B cell (primary cell): ENCODE results near the gene BUD31. TPM values are rescaled to one million over a fixed set of nuclear protein-coding genes. Genes with fewer than 3 reads are reported as not detected.
"Not testable (repeated sequence)": the region's sequence is repeated elsewhere in the genome, so short reads cannot be mapped to it uniquely, and the experiment has no call there.

Experiments used
- ATAC-seq: fragments of 200-7000 bp; cut with Tn5 transposase; one replicate; pipeline ENCODE4 v1.10.0; 2021; ENCODE audit warnings: low read depth, mild to moderate bottlenecking, moderate number of reproducible peaks, moderate library complexity
- CTCF ChIA-PET: fragments of 350-600 bp; sonication (Branson Sonifier 250); formaldehyde crosslinking; loops from one replicate; lab custom pipeline; 2021; ENCODE audit warnings: antibody characterized with exemption, inconsistent platforms; lab: Charles Lee
- POLR2A ChIA-PET: fragments of 350-600 bp; sonication (Branson Sonifier 250); formaldehyde crosslinking; loops from one replicate; lab custom pipeline; 2021; ENCODE audit warnings: antibody characterized with exemption; lab: Charles Lee
- DNase-seq: peaks from one replicate; pipeline ENCODE4 v3.0.0; 2013
- H2AFZ ChIP-seq: 2 replicates; pipeline ENCODE4 v1.6.1; 2012; ENCODE audit warnings: mild to moderate bottlenecking, low read depth, low read length; ENCODE audit not compliant: insufficient read depth, poor library complexity, severe bottlenecking
- H3K27ac ChIP-seq, 2 donors: 1 replicate in 1 of 2; 2 replicates in 1 of 2; pipeline ENCODE4 v1.5.1; 2012 to 2013; ENCODE audit warnings: low read length in 2 of 2, mild to moderate bottlenecking in 2 of 2, moderate library complexity in 1 of 2
- H3K27me3 ChIP-seq, 4 experiments: fragments of 200-600 bp in 1 of 4; sonication (generic) in 1 of 4; replicated peaks in 1 of 4; 1 replicate in 2 of 4; 2 replicates in 2 of 4; pipeline versions ENCODE4 v1.6.1 to v1.7.0; 2013 to 2016; ENCODE audit warnings: low read length in 3 of 4, mild to moderate bottlenecking in 2 of 4, mixed read lengths in 1 of 4, moderate library complexity in 1 of 4; ENCODE audit not compliant: insufficient read depth in 4 of 4, control insufficient read depth in 3 of 4; ENCODE audit errors: control extremely low read depth in 1 of 4
- H3K36me3 ChIP-seq, 2 experiments: replicated peaks in 1 of 2; 1 replicate in 1 of 2; 2 replicates in 1 of 2; pipeline versions ENCODE4 v1.6.1 to v1.7.1; 2013; ENCODE audit warnings: low read length in 1 of 2; ENCODE audit not compliant: insufficient read depth in 2 of 2, control insufficient read depth in 1 of 2; ENCODE audit errors: control extremely low read depth in 1 of 2, extremely low read depth in 1 of 2
- H3K4me1 ChIP-seq, 2 donors: fragments of 200-600 bp in 1 of 2; sonication (generic) in 1 of 2; 1 replicate in 1 of 2; 2 replicates in 1 of 2; pipeline versions ENCODE4 v1.5.1 to v1.6.1; 2013 to 2017; ENCODE audit warnings: low read length in 2 of 2; ENCODE audit not compliant: control insufficient read depth in 2 of 2, insufficient read depth in 2 of 2
- H3K4me2 ChIP-seq: replicated peaks from 2 replicates; pipeline ENCODE3; 2012; ENCODE audit warnings: mild to moderate bottlenecking, low read depth, low read length; ENCODE audit not compliant: poor library complexity, severe bottlenecking
- H3K4me3 ChIP-seq, 5 experiments: fragments of 200-600 bp in 1 of 5; sonication (generic) in 1 of 5; 1 replicate in 3 of 5; 2 replicates in 2 of 5; pipeline versions ENCODE4 v1.5.1 to v1.7.0; 2011 to 2016; ENCODE audit warnings: low read length in 4 of 5, mild to moderate bottlenecking in 4 of 5, low read depth in 2 of 5, control low read depth in 1 of 5, moderate library complexity in 1 of 5; ENCODE audit not compliant: insufficient read depth in 1 of 5; ENCODE audit errors: control extremely low read depth in 1 of 5, extremely low read depth in 1 of 5
- H3K79me2 ChIP-seq: fragments of 200-600 bp; sonication (generic); one replicate; pipeline ENCODE4 v1.6.0; 2016; ENCODE audit warnings: low read length; ENCODE audit not compliant: control insufficient read depth, insufficient read depth
- H3K9ac ChIP-seq: fragments of 200-600 bp; sonication (generic); 2 replicates; pipeline ENCODE4 v1.6.1; 2017; ENCODE audit warnings: mild to moderate bottlenecking, low read length, moderate library complexity
- H3K9me3 ChIP-seq, 3 donors: one replicate each; pipeline versions ENCODE4 v1.6.1 to v1.7.1; 2013; ENCODE audit warnings: low read length in 2 of 3; ENCODE audit not compliant: control insufficient read depth in 2 of 3, insufficient read depth in 1 of 3; ENCODE audit errors: control extremely low read depth in 1 of 3
- H4K20me1 ChIP-seq: 2 replicates; pipeline ENCODE4 v1.6.0; 2012; ENCODE audit warnings: mild to moderate bottlenecking, low read length; ENCODE audit not compliant: insufficient read depth, control insufficient read depth, poor library complexity, severe bottlenecking
- H3K27ac Mint-ChIP-seq: one replicate; pipeline ENCODE4 v1.8.0; 2021; ENCODE audit warnings: mixed read lengths
- H3K27me3 Mint-ChIP-seq: one replicate; pipeline ENCODE4 v1.8.0; 2021; ENCODE audit warnings: mixed read lengths
- H3K4me1 Mint-ChIP-seq: one replicate; pipeline ENCODE4 v1.8.0; 2021; ENCODE audit warnings: mixed read lengths
- H3K4me3 Mint-ChIP-seq: one replicate; pipeline ENCODE4 v1.8.0; 2021; ENCODE audit warnings: mixed read lengths
- H3K9me3 Mint-ChIP-seq: one replicate; pipeline ENCODE4 v1.8.0; 2022; ENCODE audit warnings: mixed read lengths; ENCODE audit not compliant: insufficient read depth
- CTCF ChIP-seq: fragments of 200-600 bp; IDR thresholded peaks from one replicate; pipeline ENCODE4 v1.8.0; 2022; ENCODE audit warnings: antibody characterized with exemption, mild to moderate bottlenecking
- EZH2 ChIP-seq: IDR thresholded peaks from 2 replicates; pipeline ENCODE4 v1.6.1; 2012; ENCODE audit warnings: borderline replicate concordance, low read depth, mild to moderate bottlenecking, moderate library complexity, low read length; ENCODE audit not compliant: insufficient read depth, poor library complexity, severe bottlenecking
- WGBS: methylation state at CpG from one replicate; pipeline ENCODE4 v1.1.5; 2013; ENCODE audit warnings: missing lambda C conversion rate; ENCODE audit not compliant: insufficient coverage; 5-methylcytosine and 5-hydroxymethylcytosine counted together
- intact Hi-C: fragments of 100-400 bp; cut with micrococcal nuclease; formaldehyde crosslinking; loops from one replicate; pipeline ENCODE4 v1.10.0; 2022
- polyA plus RNA-seq: library from polyadenylated mRNA; depleted of rRNA; stranded (reverse); fragments of >200 nt; gene quantifications from 2 replicates; pipeline ENCODE4 v1.2.3, GENCODE V29; 2012
- total RNA-seq, 2 donors: library from RNA; stranded (reverse); fragments of 120-200 nt in 1 of 2; gene quantifications; 1 replicate in 1 of 2; 2 replicates in 1 of 2; pipeline versions ENCODE4 v1.2.3 to v1.2.4, GENCODE V29; 2013 to 2022

BUD31 gene
- total and polyA plus RNA-seq, 2 donors (not counting 1 experiment from before 2014, with no cell fraction given), result 57.8 to 69.4 TPM

GRCh38 chr7:99379693-99380031, 29.1 kb upstream of the BUD31 start:
- ChIA-PET POLR2A (interaction anchor here (0.7 to 2.6 kb wide), 5 partner anchors 9 to 237 kb away, joined by 3 to 15 read pairs (median 4); partner anchors contain the start of genes BUD31, PDAP1 and ZNF394), CTCF (interaction anchor here (2.0 to 2.4 kb wide), 2 partner anchors 15 to 29 kb away, joined by 8 to 10 read pairs; partner anchors contain the start of genes BUD31 and PDAP1)
- Histone ChIP-seq H3K9ac (peak overlapping the region; percentile 68), H3K4me3 (peak overlapping the region; percentile 40 to 72 (median 48)), H3K4me1 (peaks cover 61 to 92% of the 10 kb centered on the region in 2 donors), H4K20me1 (peaks cover 68% of the 10 kb centered on the region), H3K27ac (peak overlapping the region; percentile 94 to 96), H3K36me3 (peaks cover 0 to 23% of the 10 kb centered on the region in 2 experiments), H3K79me2 (peaks cover 79% of the 10 kb centered on the region), H3K4me2 (peak overlapping the region; percentile 96)
- not testable (repeated sequence) for DNase-seq, H3K9me3 ChIP-seq, H3K27me3 Mint-ChIP-seq, H3K9me3 Mint-ChIP-seq, H3K27me3 ChIP-seq, H2AFZ ChIP-seq
- Mint-ChIP-seq H3K4me1 (peaks cover 56% of the 10 kb centered on the region), H3K27ac (peak overlapping the region; percentile 92), H3K4me3 (peak overlapping the region; percentile 90)
- intact Hi-C loops, result loop anchor here (1.0 to 10.0 kb wide), 4 partner anchors 29 to 235 kb away; partner anchors contain the start of genes BUD31, FAM200A, PDAP1 and SMURF1
- 28% methylated on average over 5 of the region's 7 CpGs for WGBS
- ATAC-seq, result peak; percentile 3

- H3K9ac ChIP-seq, result peak overlapping the region; percentile 68
- peak overlapping the region; percentile 40 to 72 (median 48) for H3K4me3 ChIP-seq
- no peaks in the 10 kb centered on the region for H3K27me3 ChIP-seq
- H3K27ac Mint-ChIP-seq, result peak overlapping the region; percentile 92
- H2AFZ ChIP-seq, result no peak overlapping the region
- CTCF ChIA-PET, result interaction anchor here (1.0 to 2.4 kb wide), 3 partner anchors 15 to 28 kb away, joined by 3 to 10 read pairs (median 8); partner anchors contain the start of genes BUD31 and PDAP1
- H3K9me3 Mint-ChIP-seq, result no peaks in the 10 kb centered on the region
- POLR2A ChIA-PET, result interaction anchor here (0.7 to 2.6 kb wide), 6 partner anchors 9 to 1056 kb away, joined by 3 to 15 read pairs (median 4); partner anchors contain the start of genes BUD31, PDAP1, ZKSCAN5 and ZNF394
- intact Hi-C loops, result loop anchor here (1.0 kb wide), 1 partner anchor 28 kb away; the partner anchor contains the start of genes BUD31 and PDAP1
- H3K9me3 ChIP-seq, result no peaks in the 10 kb centered on the region
- H4K20me1 ChIP-seq, result peaks cover 71% of the 10 kb centered on the region
- DNase-seq, result peak; percentile 88
- peak overlapping the region; percentile 94 to 96 for H3K27ac ChIP-seq
- no peaks in the 10 kb centered on the region for H3K27me3 Mint-ChIP-seq
- H3K4me3 Mint-ChIP-seq, result peak overlapping the region; percentile 90
- peak; percentile 29 for ATAC-seq
- H3K4me1 Mint-ChIP-seq, result peaks cover 56% of the 10 kb centered on the region
- TF ChIP-seq CTCF, result no peak
- TF ChIP-seq EZH2, result no peak
- 1% methylated on average over 6 of the region's 12 CpGs for WGBS
- peaks cover 0 to 23% of the 10 kb centered on the region in 2 experiments for H3K36me3 ChIP-seq
- H3K4me2 ChIP-seq, result peak overlapping the region; percentile 96
- peaks cover 79% of the 10 kb centered on the region for H3K79me2 ChIP-seq
- peaks cover 62 to 93% of the 10 kb centered on the region in 2 donors for H3K4me1 ChIP-seq
Observed at GRCh38 chr7:99380032-99380822, 28.5 kb upstream of the BUD31 start.
